Measurements from ENCODE around the gene SLC25A1.

DNA sequence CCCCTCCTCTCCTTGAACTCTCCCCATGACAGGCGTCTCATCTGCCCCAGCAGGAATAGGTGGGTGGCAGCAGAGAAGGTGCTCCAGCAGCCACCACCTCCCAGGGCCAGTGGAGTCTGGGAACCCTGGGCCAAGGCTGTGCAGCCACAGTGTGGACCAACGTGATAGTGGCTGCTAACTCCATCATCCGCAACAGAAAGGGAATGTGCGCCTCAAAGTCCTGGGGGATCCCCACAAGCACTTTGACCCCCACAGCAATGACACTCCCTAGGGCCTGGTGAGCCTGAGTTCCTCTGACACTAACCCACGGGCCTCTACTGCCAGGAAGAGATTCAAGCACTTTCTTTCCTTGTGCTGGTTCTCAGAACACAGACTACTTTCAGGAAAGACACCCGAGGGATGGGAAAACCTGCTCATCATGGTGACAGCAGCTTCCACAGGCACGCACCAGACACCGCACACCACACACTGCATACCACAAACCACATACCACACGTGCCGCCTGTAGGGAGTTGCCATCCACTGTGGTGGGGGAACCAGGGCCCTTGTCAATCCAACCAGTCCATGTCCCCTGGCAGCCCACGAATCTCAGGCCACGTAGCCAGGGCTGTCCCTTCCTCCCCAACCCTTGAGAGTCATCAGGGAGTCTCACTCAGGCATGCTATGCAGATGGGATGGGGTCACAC is 3.4 kb upstream of the SLC25A1 start:
- TF ChIP-seq, protein P1, sequence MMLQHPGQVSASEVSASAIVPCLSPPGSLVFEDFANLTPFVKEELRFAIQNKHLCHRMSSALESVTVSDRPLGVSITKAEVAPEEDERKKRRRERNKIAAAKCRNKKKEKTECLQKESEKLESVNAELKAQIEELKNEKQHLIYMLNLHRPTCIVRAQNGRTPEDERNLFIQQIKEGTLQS (IDR thresholded peaks at IDR 0.05; ENCODE audit: insufficient read depth, low read depth, low read length), result no peak
- TF ChIP-seq SIX5 (IDR thresholded peaks at IDR 0.05; ENCODE audit: low read depth, low read length), result no peak

Data from H1 (cell line).